HepG2 (cell line): ENCODE data around the gene HS3ST4. TPM values are rescaled to one million over a fixed set of nuclear protein-coding genes. Genes with fewer than 3 reads are reported as not detected.

Source experiments
- DNMT1 ChIP-seq: sonication (generic); formaldehyde crosslinking; IDR thresholded peaks from 2 replicates; pipeline ENCODE4 v1.5.1; 2020; ENCODE audit warnings: mild to moderate bottlenecking, missing genetic modification reagents
- GABPA ChIP-seq, 2 experiments: IDR thresholded peaks; 2 replicates each; pipeline ENCODE4 v1.6.1; 2011 to 2016; ENCODE audit warnings: low read depth in 2 of 2, low read length in 1 of 2, missing biosample characterization in 1 of 2, missing genetic modification characterization in 1 of 2
- GTF3A ChIP-seq: sonication (generic); formaldehyde crosslinking; conservative IDR thresholded peaks from 2 replicates; pipeline ENCODE4 v1.4.0; 2020; ENCODE audit warnings: mild to moderate bottlenecking, missing genetic modification reagents
- HNF4A ChIP-seq: sonication (generic); formaldehyde crosslinking; IDR thresholded peaks from 2 replicates; pipeline ENCODE4 v1.4.0; 2020; ENCODE audit warnings: missing genetic modification reagents
- HNRNPLL ChIP-seq: fragments of 200-400 bp; formaldehyde crosslinking; IDR thresholded peaks from 2 replicates; pipeline ENCODE4 v1.6.1; 2017; ENCODE audit warnings: mild to moderate bottlenecking, low read depth, low read length; ENCODE audit not compliant: poor library complexity, severe bottlenecking
- ZFYVE20 ChIP-seq: sonication (generic); formaldehyde crosslinking; IDR thresholded peaks from 2 replicates; pipeline ENCODE4 v1.8.0; 2023; ENCODE audit warnings: low read depth, mild to moderate bottlenecking, moderate library complexity, missing genetic modification reagents, borderline replicate concordance
- ZNF160 ChIP-seq: sonication (generic); formaldehyde crosslinking; IDR thresholded peaks from 2 replicates; pipeline ENCODE4 v1.8.0; 2022; ENCODE audit warnings: mild to moderate bottlenecking, inconsistent platforms, missing genetic modification reagents
- ZNF24 ChIP-seq: fragments of 450-650 bp; IDR thresholded peaks from 2 replicates; pipeline ENCODE4 v1.6.1; 2017; ENCODE audit warnings: antibody characterized with exemption, mild to moderate bottlenecking
- ZNF326 ChIP-seq: sonication (generic); formaldehyde crosslinking; IDR thresholded peaks from 2 replicates; pipeline ENCODE4 v1.4.0; 2020; ENCODE audit warnings: missing genetic modification reagents, borderline replicate concordance
- polyA plus RNA-seq, 8 experiments: library from polyadenylated mRNA; depleted of rRNA in 3 of 8; stranded (reverse) in 7 of 8; unstranded in 1 of 8; fragments of >200 nt; fragmentation: Illumina TruSeq in 4 of 8; extraction: Trizol in 4 of 8; gene quantifications; 2 replicates each; pipeline versions ENCODE4 v1.2.1 to v1.2.3, GENCODE V29; 2011 to 2016; ENCODE audit warnings: low read depth in 4 of 8, missing spikeins in 1 of 8, mixed read lengths in 1 of 8; ENCODE audit not compliant: insufficient read depth in 1 of 8
- total RNA-seq, 5 experiments: library from RNA; depleted of rRNA; stranded (reverse); fragments of >200 nt; fragmentation: Illumina TruSeq; extraction: Trizol; gene quantifications; 2 replicates each; pipeline ENCODE4 v1.2.3, GENCODE V29; 2016; ENCODE audit warnings: low read depth in 1 of 5
- TF ChIP-seq, protein P1 (sequence below): sonication (generic); formaldehyde crosslinking; IDR thresholded peaks from 2 replicates; pipeline ENCODE4 v1.4.0; 2020; ENCODE audit warnings: missing genetic modification reagents
- TF ChIP-seq, protein P2 (sequence below), 2 experiments: fragments of 450-650 bp in 1 of 2; sonication (generic) in 1 of 2; formaldehyde crosslinking in 1 of 2; IDR thresholded peaks; 2 replicates each; pipeline versions ENCODE4 v1.6.1 to v1.8.0; 2016 to 2022; ENCODE audit warnings: antibody characterized with exemption in 1 of 2, mild to moderate bottlenecking in 1 of 2, missing genetic modification reagents in 1 of 2

HS3ST4 gene
- total and polyA plus RNA-seq, 2 of the 13 experiments (the other 11 are each of a cell fraction or from before 2014, with no cell fraction given): not detected

DNA sequence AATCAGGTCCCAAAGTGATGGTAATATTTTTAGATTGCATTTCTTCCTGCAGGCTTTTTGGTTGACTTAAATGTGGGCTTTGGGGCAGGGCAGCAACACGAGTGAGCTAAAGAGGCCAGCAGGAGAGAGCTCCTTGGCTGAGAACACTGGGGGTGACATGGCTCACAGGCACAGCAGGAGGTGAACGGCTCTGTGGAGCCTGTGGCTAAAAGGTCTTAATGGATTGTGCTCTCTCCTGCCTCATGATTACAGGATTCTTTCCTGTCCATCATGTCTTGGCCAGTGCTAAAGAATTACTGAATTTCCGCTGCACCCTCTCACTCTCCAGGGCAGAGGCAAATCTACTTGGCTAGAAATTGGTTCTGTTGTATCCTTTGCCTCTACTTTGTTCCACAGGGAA, 366.6 kb downstream of the HS3ST4 start (continued):
- TF ChIP-seq ZNF326 (CRISPR knock-in tag) (no peak), ZFYVE20 (CRISPR knock-in tag) (no peak), GABPA (IDR thresholded peaks at IDR 0.05; ENCODE audit: low read depth, low read length) (no peak), GABPA (CRISPR knock-in tag; IDR thresholded peaks at IDR 0.05; ENCODE audit: low read depth) (no peak), HNF4A (no peak), ZNF24 (no peak), ZNF160 (CRISPR knock-in tag) (no peak), HNRNPLL (no peak), GTF3A (no peak), DNMT1 (CRISPR knock-in tag) (no peak)
- TF ChIP-seq, protein P1, sequence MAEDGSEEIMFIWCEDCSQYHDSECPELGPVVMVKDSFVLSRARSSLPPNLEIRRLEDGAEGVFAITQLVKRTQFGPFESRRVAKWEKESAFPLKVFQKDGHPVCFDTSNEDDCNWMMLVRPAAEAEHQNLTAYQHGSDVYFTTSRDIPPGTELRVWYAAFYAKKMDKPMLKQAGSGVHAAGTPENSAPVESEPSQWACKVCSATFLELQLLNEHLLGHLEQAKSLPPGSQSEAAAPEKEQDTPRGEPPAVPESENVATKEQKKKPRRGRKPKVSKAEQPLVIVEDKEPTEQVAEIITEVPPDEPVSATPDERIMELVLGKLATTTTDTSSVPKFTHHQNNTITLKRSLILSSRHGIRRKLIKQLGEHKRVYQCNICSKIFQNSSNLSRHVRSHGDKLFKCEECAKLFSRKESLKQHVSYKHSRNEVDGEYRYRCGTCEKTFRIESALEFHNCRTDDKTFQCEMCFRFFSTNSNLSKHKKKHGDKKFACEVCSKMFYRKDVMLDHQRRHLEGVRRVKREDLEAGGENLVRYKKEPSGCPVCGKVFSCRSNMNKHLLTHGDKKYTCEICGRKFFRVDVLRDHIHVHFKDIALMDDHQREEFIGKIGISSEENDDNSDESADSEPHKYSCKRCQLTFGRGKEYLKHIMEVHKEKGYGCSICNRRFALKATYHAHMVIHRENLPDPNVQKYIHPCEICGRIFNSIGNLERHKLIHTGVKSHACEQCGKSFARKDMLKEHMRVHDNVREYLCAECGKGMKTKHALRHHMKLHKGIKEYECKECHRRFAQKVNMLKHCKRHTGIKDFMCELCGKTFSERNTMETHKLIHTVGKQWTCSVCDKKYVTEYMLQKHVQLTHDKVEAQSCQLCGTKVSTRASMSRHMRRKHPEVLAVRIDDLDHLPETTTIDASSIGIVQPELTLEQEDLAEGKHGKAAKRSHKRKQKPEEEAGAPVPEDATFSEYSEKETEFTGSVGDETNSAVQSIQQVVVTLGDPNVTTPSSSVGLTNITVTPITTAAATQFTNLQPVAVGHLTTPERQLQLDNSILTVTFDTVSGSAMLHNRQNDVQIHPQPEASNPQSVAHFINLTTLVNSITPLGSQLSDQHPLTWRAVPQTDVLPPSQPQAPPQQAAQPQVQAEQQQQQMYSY (CRISPR knock-in tag): no peak
- TF ChIP-seq, protein P2, sequence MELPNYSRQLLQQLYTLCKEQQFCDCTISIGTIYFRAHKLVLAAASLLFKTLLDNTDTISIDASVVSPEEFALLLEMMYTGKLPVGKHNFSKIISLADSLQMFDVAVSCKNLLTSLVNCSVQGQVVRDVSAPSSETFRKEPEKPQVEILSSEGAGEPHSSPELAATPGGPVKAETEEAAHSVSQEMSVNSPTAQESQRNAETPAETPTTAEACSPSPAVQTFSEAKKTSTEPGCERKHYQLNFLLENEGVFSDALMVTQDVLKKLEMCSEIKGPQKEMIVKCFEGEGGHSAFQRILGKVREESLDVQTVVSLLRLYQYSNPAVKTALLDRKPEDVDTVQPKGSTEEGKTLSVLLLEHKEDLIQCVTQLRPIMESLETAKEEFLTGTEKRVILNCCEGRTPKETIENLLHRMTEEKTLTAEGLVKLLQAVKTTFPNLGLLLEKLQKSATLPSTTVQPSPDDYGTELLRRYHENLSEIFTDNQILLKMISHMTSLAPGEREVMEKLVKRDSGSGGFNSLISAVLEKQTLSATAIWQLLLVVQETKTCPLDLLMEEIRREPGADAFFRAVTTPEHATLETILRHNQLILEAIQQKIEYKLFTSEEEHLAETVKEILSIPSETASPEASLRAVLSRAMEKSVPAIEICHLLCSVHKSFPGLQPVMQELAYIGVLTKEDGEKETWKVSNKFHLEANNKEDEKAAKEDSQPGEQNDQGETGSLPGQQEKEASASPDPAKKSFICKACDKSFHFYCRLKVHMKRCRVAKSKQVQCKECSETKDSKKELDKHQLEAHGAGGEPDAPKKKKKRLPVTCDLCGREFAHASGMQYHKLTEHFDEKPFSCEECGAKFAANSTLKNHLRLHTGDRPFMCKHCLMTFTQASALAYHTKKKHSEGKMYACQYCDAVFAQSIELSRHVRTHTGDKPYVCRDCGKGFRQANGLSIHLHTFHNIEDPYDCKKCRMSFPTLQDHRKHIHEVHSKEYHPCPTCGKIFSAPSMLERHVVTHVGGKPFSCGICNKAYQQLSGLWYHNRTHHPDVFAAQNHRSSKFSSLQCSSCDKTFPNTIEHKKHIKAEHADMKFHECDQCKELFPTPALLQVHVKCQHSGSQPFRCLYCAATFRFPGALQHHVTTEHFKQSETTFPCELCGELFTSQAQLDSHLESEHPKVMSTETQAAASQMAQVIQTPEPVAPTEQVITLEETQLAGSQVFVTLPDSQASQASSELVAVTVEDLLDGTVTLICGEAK (IDR thresholded peaks at IDR 0.05): no peak
- TF ChIP-seq, protein P2 (CRISPR knock-in tag; IDR thresholded peaks at IDR 0.05): no peak
